ENCODE data around the gene ANXA8. TPM values are rescaled to one million over a fixed set of nuclear protein-coding genes. Genes with fewer than 3 reads are reported as not detected.

The ANXA8 gene
- total RNA-seq, 1 experiment from 2014 or later = 0.22 TPM

DNA sequence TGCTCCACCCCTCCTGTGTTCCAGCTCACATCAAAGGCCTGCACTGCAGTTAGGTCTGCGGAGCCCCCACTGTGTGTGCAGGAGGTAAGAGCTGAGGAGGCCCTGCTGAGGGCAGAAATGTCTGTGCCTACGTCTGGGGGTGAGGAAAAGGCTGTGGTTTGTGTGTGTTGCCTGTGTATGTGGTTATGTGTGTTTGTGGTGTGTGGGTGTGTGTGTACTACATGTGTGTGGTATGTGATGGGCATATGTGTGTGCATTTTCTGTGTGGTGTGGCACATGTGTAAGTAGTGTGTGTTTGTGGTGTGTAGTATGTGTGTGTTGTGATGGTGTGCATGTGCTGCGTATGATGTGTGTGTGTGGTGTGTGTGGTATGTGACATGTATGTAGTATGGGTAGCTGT, 36.2 kb downstream of the ANXA8 start:
- H3K79me2 ChIP-seq (ENCODE audit: insufficient read depth, low read length) = no peaks in the 10 kb centered on the region
- H2BK120ac ChIP-seq (ENCODE audit: low read depth, low read length, poor library complexity, severe bottlenecking) = no peak overlapping the region
- no peak overlapping the region for H2BK20ac ChIP-seq (ENCODE audit: low read depth, low read length, poor library complexity, severe bottlenecking)
- Mint-ChIP-seq H3K9me3 (peaks cover 11 to 13% of the 10 kb centered on the region in 2 experiments; a peak in 4 of 5 replicates), H3K27ac (no peak overlapping the region), H3K4me3 (no peak overlapping the region), H3K27me3 (ENCODE audit: low read depth) (peaks cover 3% of the 10 kb centered on the region), H3K36me3 (ENCODE audit: insufficient read depth in 1 of 3, low read depth in 3 of 3) (no peaks in the 10 kb centered on the region; a peak in 2 of 7 replicates), H3K4me1 (peaks cover 5 to 6% of the 10 kb centered on the region in 2 experiments)
- H3K18ac ChIP-seq (ENCODE audit: insufficient read length, low read depth, low read length) = no peak overlapping the region
- H3K14ac ChIP-seq (ENCODE audit: insufficient read depth, low read length) = no peak overlapping the region; the same call in 1 of the 2 replicates
- no peak overlapping the region for H3K4ac ChIP-seq (ENCODE audit: low read depth, low read length)
- H3K27me3 ChIP-seq (ENCODE audit: insufficient read depth, low read length) = no peaks in the 10 kb centered on the region
- H4K20me1 ChIP-seq (ENCODE audit: control insufficient read depth, insufficient read depth, insufficient read length) = no peaks in the 10 kb centered on the region
- TF ChIP-seq CTCF (conservative IDR thresholded peaks at IDR 0.05) = no peak
- H4K91ac ChIP-seq (ENCODE audit: insufficient read length, low read depth, low read length) = no peak overlapping the region
- no CpG with 5 or more reads among the region's 3 CpGs for WGBS (ENCODE audit: extremely low coverage, insufficient read length, low lambda C conversion rate)
- H3K9me3 ChIP-seq (ENCODE audit: control insufficient read depth, low read depth, low read length) = no peaks in the 10 kb centered on the region
- H3K9ac ChIP-seq (ENCODE audit: extremely low read depth, insufficient read length, low read length) = no peak overlapping the region
- H3K23me2 ChIP-seq (ENCODE audit: insufficient read length, low read depth, low read length, poor library complexity, severe bottlenecking) = no peaks in the 10 kb centered on the region
- no peak overlapping the region for H2BK5ac ChIP-seq (ENCODE audit: insufficient read length, low read length)
- no peak overlapping the region for H2AFZ ChIP-seq (ENCODE audit: low read length)
- no peak overlapping the region for H3K56ac ChIP-seq (ENCODE audit: insufficient read length, low read depth, low read length)
- H3T11ph ChIP-seq (ENCODE audit: low read length) = no peak overlapping the region
- H3K23ac ChIP-seq (ENCODE audit: insufficient read length, low read depth, low read length) = no peak overlapping the region
- H4K8ac ChIP-seq (replicated peaks; ENCODE audit: insufficient read length, low read depth, low read length) = no peak overlapping the region
- no peak overlapping the region for H2AK5ac ChIP-seq (ENCODE audit: insufficient read length, low read length)
- no peaks in the 10 kb centered on the region for H3K4me1 ChIP-seq (ENCODE audit: insufficient read depth, low read length)
- no peaks in the 10 kb centered on the region for H3K79me1 ChIP-seq (ENCODE audit: insufficient read depth, low read depth, low read length, poor library complexity, severe bottlenecking)
- no peak for DNase-seq
- no peak overlapping the region for H3K4me2 ChIP-seq (ENCODE audit: insufficient read depth, insufficient read length, low read length)
- no peak overlapping the region for H2BK12ac ChIP-seq (ENCODE audit: insufficient read length, low read depth, low read length)
- no peak overlapping the region for H4K5ac ChIP-seq (ENCODE audit: insufficient read length, low read depth, low read length)
- no peak overlapping the region for H3K27ac ChIP-seq (ENCODE audit: insufficient read length, low read depth, low read length)
- H2BK15ac ChIP-seq (ENCODE audit: low read depth, low read length) = no peak overlapping the region
